ENCODE data around the gene THAP8. TPM values are rescaled to one million over a fixed set of nuclear protein-coding genes. Genes with fewer than 3 reads are reported as not detected.

THAP8 gene
- total and polyA plus RNA-seq, 2 of the 13 experiments (the other 11 are each of a cell fraction or from before 2014, with no cell fraction given) = 1.7 to 3.7 TPM

DNA sequence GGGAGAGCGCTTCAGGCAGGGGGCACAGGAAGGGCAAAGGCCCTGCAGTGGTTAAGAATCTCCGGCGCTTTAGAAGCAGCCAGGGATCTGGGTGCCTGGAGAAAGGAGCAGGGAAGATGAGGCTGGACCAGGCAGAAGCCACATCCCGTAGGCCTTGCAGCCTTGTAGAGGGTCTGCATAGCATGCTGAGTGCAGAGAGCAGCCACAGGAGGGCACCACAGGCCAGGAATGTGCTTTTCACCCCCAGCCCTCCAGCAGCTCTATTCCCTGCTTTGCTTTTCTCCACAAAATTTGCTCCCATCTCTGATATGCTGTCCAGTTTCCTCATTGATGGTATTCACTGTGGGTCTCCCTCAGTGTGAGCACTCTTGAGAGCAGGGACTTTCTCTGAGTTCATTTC, 6.3 kb upstream of the THAP8 start (continued):
- TF ChIP-seq, protein P1, sequence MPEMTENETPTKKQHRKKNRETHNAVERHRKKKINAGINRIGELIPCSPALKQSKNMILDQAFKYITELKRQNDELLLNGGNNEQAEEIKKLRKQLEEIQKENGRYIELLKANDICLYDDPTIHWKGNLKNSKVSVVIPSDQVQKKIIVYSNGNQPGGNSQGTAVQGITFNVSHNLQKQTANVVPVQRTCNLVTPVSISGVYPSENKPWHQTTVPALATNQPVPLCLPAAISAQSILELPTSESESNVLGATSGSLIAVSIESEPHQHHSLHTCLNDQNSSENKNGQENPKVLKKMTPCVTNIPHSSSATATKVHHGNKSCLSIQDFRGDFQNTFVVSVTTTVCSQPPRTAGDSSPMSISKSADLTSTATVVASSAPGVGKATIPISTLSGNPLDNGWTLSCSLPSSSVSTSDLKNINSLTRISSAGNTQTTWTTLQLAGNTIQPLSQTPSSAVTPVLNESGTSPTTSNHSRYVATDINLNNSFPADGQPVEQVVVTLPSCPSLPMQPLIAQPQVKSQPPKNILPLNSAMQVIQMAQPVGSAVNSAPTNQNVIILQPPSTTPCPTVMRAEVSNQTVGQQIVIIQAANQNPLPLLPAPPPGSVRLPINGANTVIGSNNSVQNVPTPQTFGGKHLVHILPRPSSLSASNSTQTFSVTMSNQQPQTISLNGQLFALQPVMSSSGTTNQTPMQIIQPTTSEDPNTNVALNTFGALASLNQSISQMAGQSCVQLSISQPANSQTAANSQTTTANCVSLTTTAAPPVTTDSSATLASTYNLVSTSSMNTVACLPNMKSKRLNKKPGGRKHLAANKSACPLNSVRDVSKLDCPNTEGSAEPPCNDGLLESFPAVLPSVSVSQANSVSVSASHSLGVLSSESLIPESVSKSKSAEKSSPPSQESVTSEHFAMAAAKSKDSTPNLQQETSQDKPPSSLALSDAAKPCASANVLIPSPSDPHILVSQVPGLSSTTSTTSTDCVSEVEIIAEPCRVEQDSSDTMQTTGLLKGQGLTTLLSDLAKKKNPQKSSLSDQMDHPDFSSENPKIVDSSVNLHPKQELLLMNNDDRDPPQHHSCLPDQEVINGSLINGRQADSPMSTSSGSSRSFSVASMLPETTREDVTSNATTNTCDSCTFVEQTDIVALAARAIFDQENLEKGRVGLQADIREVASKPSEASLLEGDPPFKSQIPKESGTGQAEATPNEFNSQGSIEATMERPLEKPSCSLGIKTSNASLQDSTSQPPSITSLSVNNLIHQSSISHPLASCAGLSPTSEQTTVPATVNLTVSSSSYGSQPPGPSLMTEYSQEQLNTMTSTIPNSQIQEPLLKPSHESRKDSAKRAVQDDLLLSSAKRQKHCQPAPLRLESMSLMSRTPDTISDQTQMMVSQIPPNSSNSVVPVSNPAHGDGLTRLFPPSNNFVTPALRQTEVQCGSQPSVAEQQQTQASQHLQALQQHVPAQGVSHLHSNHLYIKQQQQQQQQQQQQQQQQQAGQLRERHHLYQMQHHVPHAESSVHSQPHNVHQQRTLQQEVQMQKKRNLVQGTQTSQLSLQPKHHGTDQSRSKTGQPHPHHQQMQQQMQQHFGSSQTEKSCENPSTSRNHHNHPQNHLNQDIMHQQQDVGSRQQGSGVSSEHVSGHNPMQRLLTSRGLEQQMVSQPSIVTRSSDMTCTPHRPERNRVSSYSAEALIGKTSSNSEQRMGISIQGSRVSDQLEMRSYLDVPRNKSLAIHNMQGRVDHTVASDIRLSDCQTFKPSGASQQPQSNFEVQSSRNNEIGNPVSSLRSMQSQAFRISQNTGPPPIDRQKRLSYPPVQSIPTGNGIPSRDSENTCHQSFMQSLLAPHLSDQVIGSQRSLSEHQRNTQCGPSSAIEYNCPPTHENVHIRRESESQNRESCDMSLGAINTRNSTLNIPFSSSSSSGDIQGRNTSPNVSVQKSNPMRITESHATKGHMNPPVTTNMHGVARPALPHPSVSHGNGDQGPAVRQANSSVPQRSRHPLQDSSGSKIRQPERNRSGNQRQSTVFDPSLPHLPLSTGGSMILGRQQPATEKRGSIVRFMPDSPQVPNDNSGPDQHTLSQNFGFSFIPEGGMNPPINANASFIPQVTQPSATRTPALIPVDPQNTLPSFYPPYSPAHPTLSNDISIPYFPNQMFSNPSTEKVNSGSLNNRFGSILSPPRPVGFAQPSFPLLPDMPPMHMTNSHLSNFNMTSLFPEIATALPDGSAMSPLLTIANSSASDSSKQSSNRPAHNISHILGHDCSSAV (CRISPR knock-in tag; IDR thresholded peaks at IDR 0.05; ENCODE audit: borderline replicate concordance) = no peak
- peak; percentile 89 for TF ChIP-seq TEAD3 (CRISPR knock-in tag; optimal IDR thresholded peaks at IDR 0.05; ENCODE audit: borderline replicate concordance)
- no peak for TF ChIP-seq ATF7-NPFF (CRISPR knock-in tag; IDR thresholded peaks at IDR 0.05; ENCODE audit: low read depth)
- TF ChIP-seq, protein P2, sequence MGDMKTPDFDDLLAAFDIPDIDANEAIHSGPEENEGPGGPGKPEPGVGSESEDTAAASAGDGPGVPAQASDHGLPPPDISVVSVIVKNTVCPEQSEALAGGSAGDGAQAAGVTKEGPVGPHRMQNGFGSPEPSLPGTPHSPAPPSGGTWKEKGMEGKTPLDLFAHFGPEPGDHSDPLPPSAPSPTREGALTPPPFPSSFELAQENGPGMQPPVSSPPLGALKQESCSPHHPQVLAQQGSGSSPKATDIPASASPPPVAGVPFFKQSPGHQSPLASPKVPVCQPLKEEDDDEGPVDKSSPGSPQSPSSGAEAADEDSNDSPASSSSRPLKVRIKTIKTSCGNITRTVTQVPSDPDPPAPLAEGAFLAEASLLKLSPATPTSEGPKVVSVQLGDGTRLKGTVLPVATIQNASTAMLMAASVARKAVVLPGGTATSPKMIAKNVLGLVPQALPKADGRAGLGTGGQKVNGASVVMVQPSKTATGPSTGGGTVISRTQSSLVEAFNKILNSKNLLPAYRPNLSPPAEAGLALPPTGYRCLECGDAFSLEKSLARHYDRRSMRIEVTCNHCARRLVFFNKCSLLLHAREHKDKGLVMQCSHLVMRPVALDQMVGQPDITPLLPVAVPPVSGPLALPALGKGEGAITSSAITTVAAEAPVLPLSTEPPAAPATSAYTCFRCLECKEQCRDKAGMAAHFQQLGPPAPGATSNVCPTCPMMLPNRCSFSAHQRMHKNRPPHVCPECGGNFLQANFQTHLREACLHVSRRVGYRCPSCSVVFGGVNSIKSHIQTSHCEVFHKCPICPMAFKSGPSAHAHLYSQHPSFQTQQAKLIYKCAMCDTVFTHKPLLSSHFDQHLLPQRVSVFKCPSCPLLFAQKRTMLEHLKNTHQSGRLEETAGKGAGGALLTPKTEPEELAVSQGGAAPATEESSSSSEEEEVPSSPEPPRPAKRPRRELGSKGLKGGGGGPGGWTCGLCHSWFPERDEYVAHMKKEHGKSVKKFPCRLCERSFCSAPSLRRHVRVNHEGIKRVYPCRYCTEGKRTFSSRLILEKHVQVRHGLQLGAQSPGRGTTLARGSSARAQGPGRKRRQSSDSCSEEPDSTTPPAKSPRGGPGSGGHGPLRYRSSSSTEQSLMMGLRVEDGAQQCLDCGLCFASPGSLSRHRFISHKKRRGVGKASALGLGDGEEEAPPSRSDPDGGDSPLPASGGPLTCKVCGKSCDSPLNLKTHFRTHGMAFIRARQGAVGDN (CRISPR knock-in tag; IDR thresholded peaks at IDR 0.05) = peak; percentile 22; the same call in 1 of the 2 replicates
- no peak for TF ChIP-seq ZNF333 (CRISPR knock-in tag; IDR thresholded peaks at IDR 0.05; ENCODE audit: borderline replicate concordance)
- TF ChIP-seq ZFP91 (CRISPR knock-in tag; IDR thresholded peaks at IDR 0.05; ENCODE audit: borderline replicate concordance) = peak; percentile 34; the same call in 1 of the 2 replicates
- TF ChIP-seq SNAPC2 (CRISPR knock-in tag; IDR thresholded peaks at IDR 0.05) = no peak
- TF ChIP-seq PHF21A (CRISPR knock-in tag; IDR thresholded peaks at IDR 0.05) = no peak
- no peak for TF ChIP-seq ZNF776 (CRISPR knock-in tag; IDR thresholded peaks at IDR 0.05)
- TF ChIP-seq ZFP36L1 (CRISPR knock-in tag; IDR thresholded peaks at IDR 0.05) = no peak
- TF ChIP-seq ZNF549 (CRISPR knock-in tag; IDR thresholded peaks at IDR 0.05) = no peak
- no peak for TF ChIP-seq ZNF496 (CRISPR knock-in tag; IDR thresholded peaks at IDR 0.05; ENCODE audit: insufficient replicate concordance)
- TF ChIP-seq ZFX (CRISPR knock-in tag; IDR thresholded peaks at IDR 0.05; ENCODE audit: low read depth) = peak; percentile 51
- peak; percentile 70 for TF ChIP-seq SMC3 (IDR thresholded peaks at IDR 0.05; ENCODE audit: low read length)
- TF ChIP-seq RAD21 (CRISPR knock-in tag; IDR thresholded peaks at IDR 0.05) = peak; percentile 70
- peak; percentile 83 for TF ChIP-seq STAG1 (CRISPR knock-in tag; IDR thresholded peaks at IDR 0.05)
- TF ChIP-seq ZNF331 (CRISPR knock-in tag; IDR thresholded peaks at IDR 0.05) = no peak
